Muscle layer of colon (tissue), 2 donors: ENCODE data around the gene CNTFR.
"Not testable (repeated sequence)": the region's sequence is repeated elsewhere in the genome, so short reads cannot be mapped to it uniquely, and the experiment has no call there.

Source experiments
- H3K27ac ChIP-seq: one replicate; pipeline ENCODE4 v1.7.0; 2013; ENCODE audit warnings: low read depth, mild to moderate bottlenecking, low read length, moderate library complexity
- H3K27me3 ChIP-seq, 2 donors: one replicate each; pipeline ENCODE4 v1.7.0; 2013; ENCODE audit warnings: low read length in 2 of 2, mild to moderate bottlenecking in 2 of 2; ENCODE audit not compliant: insufficient read depth in 2 of 2, control insufficient read depth in 1 of 2
- H3K36me3 ChIP-seq: one replicate; pipeline ENCODE4 v1.7.0; 2013; ENCODE audit warnings: mild to moderate bottlenecking, low read length; ENCODE audit not compliant: insufficient read depth
- H3K4me1 ChIP-seq: one replicate; pipeline ENCODE4 v1.7.0; 2013; ENCODE audit warnings: mild to moderate bottlenecking, low read length; ENCODE audit not compliant: insufficient read depth
- H3K4me3 ChIP-seq, 2 donors: one replicate each; pipeline ENCODE4 v1.7.0; 2013; ENCODE audit warnings: low read length in 2 of 2, low read depth in 1 of 2, mild to moderate bottlenecking in 1 of 2, moderate library complexity in 1 of 2
- H3K9ac ChIP-seq: one replicate; pipeline ENCODE4 v1.7.0; 2013; ENCODE audit warnings: low read length
- H3K9me3 ChIP-seq: one replicate; pipeline ENCODE4 v1.7.0; 2013; ENCODE audit warnings: mild to moderate bottlenecking, low read length
- donor health status: abdominal sarcoma.
- donor health status: Adenocarcinoma of cecum.

Gene CNTFR

DNA sequence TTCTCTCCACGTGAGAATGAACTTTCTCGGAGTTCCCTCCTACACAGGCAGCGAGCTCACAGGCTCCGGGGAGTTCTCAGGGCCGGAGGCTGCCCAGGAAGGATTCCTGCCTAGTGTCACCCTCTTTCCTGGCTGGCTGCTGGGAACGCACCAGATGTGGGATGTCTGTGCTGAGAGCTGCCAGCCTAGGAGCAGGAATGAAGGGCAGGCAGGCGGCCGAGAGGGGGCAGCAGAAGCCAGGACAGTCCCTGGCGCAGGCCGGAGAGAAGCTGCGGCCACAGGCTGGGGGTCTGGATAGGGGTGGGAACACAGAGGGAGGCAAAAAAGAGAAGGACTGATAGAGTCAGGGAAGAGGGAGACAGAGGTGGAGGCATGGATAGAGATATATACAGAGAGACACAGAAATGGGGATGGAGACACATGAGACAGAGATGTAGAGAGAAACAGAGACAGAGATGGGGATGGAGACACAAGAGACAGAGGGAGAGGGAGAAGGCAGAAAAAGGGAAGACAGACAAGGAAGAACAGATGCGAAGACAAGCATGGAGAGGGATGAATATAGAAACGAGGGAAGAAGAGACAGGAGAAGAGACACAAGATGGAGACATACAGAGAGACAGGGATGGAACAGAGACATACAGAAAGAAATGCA lies 41.4 kb downstream of the CNTFR start:
- H3K4me1 ChIP-seq = no peaks in the 10 kb centered on the region
- H3K27ac ChIP-seq = no peak overlapping the region
- H3K4me3 ChIP-seq = no peak overlapping the region
- no peaks in the 10 kb centered on the region for H3K9me3 ChIP-seq
- no peaks in the 10 kb centered on the region for H3K36me3 ChIP-seq
- H3K9ac ChIP-seq = no peak overlapping the region
- peaks cover 0 to 13% of the 10 kb centered on the region in 2 donors for H3K27me3 ChIP-seq

DNA sequence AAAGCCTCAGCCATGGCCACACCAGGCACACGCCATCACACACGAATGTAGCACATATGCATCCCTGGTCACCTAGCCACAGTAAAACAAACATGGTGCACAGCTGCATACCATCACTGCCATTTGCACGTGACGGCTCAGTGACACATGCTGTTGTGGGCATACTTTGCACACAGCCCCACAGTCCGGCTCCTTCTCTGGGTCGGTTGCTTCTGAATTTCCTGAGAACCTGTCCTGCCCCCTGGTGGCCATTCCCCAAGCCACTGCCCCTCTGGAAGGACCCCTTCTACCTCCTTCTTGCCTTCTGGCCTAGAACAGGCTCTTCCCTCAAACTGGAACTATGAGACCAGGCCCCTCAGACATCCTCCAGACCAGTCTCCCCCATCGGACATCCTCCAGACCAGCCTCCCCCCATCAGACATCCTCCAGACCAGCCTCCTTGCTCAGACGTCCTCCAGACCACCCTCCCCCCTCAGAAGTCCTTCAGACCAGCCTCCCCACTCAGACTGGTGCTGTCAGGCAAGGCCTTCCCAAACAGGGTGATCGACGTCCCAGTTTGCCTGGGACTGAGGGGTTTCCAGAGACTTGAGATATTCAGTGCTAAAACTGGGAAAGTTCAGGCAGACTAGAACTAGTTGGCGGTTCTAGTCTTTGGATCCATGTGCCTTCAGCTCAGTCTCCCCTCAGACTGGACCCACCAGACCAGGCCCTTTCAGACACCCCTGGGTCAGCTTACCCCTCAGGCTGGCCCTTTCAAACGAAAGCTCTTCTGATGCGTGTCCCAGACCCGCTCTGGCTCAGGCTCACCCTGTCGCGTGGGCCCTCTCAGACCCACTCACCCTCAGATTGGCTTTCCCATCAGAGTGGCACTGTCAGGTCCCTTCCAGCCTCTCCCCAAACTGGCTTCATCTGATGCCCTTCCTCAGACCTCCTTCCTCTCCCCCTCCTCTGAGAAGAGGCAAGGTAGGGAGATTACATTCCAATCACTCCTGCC lies 42.4 kb downstream of the CNTFR start:
- H3K4me1 ChIP-seq = no peaks in the 10 kb centered on the region
- H3K9ac ChIP-seq = no peak overlapping the region
- H3K4me3 ChIP-seq = no peak overlapping the region
- peaks cover 0 to 13% of the 10 kb centered on the region in 2 donors for H3K27me3 ChIP-seq
- H3K36me3 ChIP-seq = no peaks in the 10 kb centered on the region
- H3K27ac ChIP-seq = no peak overlapping the region
- H3K9me3 ChIP-seq = no peaks in the 10 kb centered on the region

DNA sequence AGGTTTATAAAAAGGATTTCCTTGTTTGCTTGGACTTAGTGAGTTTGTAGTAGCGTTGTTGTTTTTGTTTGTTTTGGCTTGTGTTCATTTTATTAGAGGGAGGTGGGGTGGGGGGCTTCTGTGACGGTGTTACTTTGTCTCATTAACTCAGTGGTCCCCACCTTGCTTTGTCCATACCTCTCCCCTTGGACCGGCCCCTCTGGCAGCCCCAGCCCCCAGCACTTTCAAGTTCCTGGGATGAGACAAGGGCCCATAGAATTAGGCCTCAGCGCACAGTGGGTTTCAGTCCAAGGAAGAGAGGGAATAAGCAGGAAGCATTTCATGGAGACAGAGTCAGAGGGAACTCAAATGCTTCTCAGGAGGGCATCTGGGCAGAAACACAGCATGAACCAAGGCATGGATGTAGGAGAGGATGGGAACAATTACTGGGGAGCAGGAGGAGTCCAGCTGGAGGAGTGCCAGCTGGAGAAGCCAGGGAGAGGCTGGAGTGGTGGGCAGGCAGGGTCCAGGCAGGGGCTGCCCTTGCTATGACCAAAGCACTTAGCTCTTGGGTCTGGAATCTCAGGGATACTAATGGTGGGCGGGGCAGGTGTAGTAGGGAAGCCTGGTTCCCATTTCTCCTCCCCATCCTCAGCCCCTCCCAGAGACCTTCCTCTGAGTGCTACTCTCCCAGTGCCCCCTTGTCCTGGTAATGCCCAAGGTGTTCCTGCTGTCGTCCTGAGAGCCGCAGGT lies 43.3 kb downstream of the CNTFR start:
- Histone ChIP-seq H3K4me3 (no peak overlapping the region), H3K27me3 (peaks cover 0 to 13% of the 10 kb centered on the region in 2 donors), H3K36me3 (no peaks in the 10 kb centered on the region), H3K9me3 (no peaks in the 10 kb centered on the region), H3K4me1 (no peaks in the 10 kb centered on the region), H3K27ac (no peak overlapping the region), H3K9ac (no peak overlapping the region)

DNA sequence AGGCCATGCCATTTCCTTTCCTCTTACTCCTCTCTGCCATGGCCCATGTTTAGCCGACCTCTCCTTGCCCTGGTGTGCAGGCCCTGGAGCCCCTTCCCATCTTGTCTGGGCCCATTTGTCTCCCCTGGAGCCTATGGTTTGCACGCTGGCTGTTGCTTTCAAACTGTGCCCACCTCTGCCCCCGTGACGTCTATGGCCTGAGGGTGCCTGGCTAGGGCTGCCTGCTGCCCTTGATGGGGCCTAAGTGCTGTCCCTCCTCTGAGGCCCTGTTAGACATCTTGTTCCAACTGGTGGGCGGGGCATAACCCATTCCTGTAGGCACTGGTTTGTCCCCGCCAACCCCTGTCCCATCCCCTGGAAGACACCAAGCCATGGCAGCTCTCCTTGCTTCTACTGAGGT lies 44.0 kb downstream of the CNTFR start:
- H3K36me3 ChIP-seq = no peaks in the 10 kb centered on the region
- H3K27ac ChIP-seq = no peak overlapping the region
- H3K4me1 ChIP-seq = no peaks in the 10 kb centered on the region
- no peak overlapping the region for H3K9ac ChIP-seq
- peaks cover 0 to 13% of the 10 kb centered on the region in 2 donors for H3K27me3 ChIP-seq
- H3K4me3 ChIP-seq = no peak overlapping the region
- no peaks in the 10 kb centered on the region for H3K9me3 ChIP-seq

DNA sequence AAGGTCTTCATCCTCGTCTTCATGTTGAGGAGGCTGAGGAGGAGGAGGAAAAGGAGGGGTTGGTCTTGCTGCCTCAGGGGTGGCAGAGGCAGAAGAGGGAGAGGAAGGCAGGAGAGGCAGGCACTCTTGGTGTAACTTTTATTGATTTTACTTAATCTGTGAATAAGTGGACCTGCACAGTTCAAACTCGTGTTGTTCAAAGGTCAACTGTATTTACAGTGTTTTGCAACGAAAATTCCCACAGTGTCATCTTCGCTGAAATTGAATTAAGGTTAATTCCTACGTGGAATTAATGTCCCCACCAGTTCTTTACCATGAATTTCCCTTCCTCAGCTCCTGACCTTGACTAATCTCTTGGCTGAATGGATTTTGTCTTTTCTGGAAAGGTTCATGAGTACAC lies 45.5 kb downstream of the CNTFR start:
- Histone ChIP-seq H3K27ac (no peak overlapping the region), H3K9me3 (no peaks in the 10 kb centered on the region), H3K36me3 (no peaks in the 10 kb centered on the region), H3K9ac (no peak overlapping the region), H3K4me3 (no peak overlapping the region), H3K27me3 (peaks cover 0 to 13% of the 10 kb centered on the region in 2 donors), H3K4me1 (no peaks in the 10 kb centered on the region)

DNA sequence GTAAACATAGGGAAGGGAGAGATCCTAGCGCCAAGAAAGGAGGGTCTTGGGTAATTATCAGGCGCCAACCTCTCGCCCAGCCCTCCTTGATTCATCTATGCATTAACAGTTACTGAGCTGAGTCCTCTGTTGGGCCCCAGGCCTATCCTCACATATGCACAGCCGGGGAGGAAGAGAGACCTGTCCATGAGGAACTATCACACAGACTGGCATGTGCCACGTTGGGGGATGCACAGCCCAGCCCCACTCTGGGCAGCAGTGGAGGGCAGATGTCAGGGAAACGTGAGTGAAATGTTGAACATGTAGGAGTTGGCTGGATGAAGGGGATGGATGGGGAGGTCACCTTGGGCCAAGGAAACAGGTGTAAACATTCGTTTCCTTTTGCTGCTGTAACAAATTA lies 48.0 kb downstream of the CNTFR start:
- Histone ChIP-seq H3K9me3 (no peaks in the 10 kb centered on the region), H3K27ac (no peak overlapping the region), H3K4me3 (no peak overlapping the region), H3K9ac (no peak overlapping the region), H3K27me3 (no peaks in the 10 kb centered on the region), H3K4me1 (no peaks in the 10 kb centered on the region), H3K36me3 (no peaks in the 10 kb centered on the region)

DNA sequence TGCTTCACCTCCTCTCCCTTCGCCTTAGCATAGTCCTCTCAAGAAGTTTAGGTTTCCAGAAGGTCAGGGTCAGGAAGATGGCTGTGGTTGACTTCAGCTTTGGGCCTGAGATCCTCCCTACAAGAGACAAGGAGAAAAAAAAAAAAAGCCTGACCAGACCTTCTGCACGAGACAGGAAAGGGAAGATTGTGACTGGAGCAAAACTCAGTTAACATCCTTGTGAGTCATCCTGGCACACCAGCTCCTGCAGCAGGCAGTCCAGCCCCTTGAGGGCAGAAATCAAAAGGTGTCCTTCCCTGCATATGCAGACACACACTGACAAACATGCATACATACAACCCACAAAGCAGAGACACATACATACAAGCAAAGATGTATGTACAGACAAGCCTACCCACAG lies 48.7 kb downstream of the CNTFR start:
- no peaks in the 10 kb centered on the region for H3K27me3 ChIP-seq
- H3K9ac ChIP-seq = no peak overlapping the region
- H3K27ac ChIP-seq = no peak overlapping the region
- H3K4me3 ChIP-seq = no peak overlapping the region
- no peaks in the 10 kb centered on the region for H3K36me3 ChIP-seq
- no peaks in the 10 kb centered on the region for H3K9me3 ChIP-seq
- H3K4me1 ChIP-seq = no peaks in the 10 kb centered on the region

DNA sequence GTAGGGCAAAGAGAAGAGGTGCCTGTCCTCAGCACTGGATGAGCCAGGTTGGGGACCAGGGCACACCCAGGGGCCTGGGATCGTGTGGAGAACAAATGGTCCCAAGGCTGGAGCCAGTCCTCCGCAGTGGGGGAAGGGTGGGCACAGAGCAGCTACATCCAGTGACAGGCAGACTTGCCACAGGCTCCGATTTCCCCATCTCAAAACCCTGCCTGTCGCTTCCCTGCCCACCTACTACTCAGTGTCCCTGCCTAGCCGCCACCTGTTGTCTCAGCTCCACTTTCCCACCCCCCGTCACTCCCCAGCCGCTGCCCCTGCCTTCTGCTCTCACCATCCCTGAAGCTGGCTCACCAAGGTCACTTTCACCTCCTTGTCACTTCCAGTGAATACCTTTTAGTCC lies 52.8 kb downstream of the CNTFR start:
- H3K4me3 ChIP-seq = no peak overlapping the region
- no peak overlapping the region for H3K27ac ChIP-seq
- no peaks in the 10 kb centered on the region for H3K36me3 ChIP-seq
- H3K27me3 ChIP-seq = no peaks in the 10 kb centered on the region
- H3K4me1 ChIP-seq = no peaks in the 10 kb centered on the region
- no peak overlapping the region for H3K9ac ChIP-seq
- no peaks in the 10 kb centered on the region for H3K9me3 ChIP-seq

DNA sequence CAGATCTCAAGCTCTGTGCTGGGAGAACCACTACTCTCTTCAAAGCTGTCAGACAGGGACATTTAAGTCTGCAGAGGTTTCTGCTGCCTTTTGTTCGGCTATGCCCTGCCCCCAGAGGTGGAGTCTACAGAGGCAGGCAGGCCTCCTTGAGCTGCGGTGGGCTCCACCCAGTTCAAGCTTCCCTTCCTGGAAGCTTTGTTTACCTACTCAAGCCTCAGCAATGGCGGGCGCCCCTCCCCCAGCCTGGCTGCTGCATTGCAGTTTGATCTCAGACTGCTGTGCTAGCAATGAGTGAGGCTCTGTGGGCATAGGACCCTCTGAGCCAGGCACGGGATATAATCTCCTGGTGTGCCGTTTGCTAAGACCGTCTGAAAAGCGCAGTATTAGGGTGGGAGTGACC lies 57.5 kb downstream of the CNTFR start:
- not testable (repeated sequence) for H3K9ac ChIP-seq, H3K36me3 ChIP-seq, H3K27me3 ChIP-seq, H3K27ac ChIP-seq, H3K9me3 ChIP-seq, H3K4me1 ChIP-seq, H3K4me3 ChIP-seq

DNA sequence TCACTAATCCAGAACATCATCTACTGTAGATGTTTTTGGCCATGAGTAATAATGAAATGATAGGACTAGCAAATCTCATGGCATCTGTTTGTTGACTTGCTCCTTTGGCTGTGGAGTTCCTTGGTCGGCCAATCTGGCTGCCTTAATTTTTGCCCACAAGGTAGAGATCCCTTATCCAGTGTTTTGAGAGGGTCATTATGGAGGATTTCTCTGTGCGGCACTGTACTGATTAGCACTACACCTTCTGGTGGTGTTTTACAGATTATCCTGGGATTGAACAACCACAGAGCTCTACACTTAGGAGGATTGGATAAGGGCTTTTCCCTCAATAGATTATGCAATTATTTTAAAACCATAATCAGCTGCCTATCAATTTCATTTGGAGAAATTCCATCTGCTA lies 63.5 kb downstream of the CNTFR start:
- H3K4me3 ChIP-seq = no peak overlapping the region
- no peaks in the 10 kb centered on the region for H3K36me3 ChIP-seq
- no peak overlapping the region for H3K9ac ChIP-seq
- H3K9me3 ChIP-seq = no peaks in the 10 kb centered on the region
- H3K27ac ChIP-seq = no peak overlapping the region
- H3K4me1 ChIP-seq = peaks cover 10% of the 10 kb centered on the region
- H3K27me3 ChIP-seq = no peaks in the 10 kb centered on the region

DNA sequence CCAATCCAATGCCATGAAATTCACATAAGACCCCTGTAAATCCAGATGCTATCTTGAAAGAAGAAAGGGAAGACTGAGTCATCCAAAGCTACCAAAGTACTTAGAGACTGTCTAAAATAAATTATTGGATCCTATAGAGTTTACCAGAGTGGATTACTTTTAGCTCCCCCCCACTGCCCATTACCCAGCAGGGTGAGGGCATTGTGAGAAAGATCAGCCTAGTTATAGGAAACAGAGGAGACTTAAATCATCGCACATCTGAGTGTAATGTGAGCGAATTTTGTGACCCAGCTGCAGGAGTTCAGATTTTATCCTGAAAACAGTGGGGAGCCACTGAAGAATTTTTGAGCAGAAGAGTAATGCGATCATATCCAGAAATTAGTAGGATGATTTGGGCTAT lies 65.2 kb downstream of the CNTFR start:
- H3K9me3 ChIP-seq = no peaks in the 10 kb centered on the region
- no peak overlapping the region for H3K4me3 ChIP-seq
- H3K36me3 ChIP-seq = no peaks in the 10 kb centered on the region
- H3K9ac ChIP-seq = no peak overlapping the region
- H3K4me1 ChIP-seq = peaks cover 10% of the 10 kb centered on the region
- no peak overlapping the region for H3K27ac ChIP-seq
- no peaks in the 10 kb centered on the region for H3K27me3 ChIP-seq
